BLaER1 (cell line): ENCODE data around the gene NHLRC2.
"Not testable (repeated sequence)": the region's sequence is repeated elsewhere in the genome, so short reads cannot be mapped to it uniquely, and the experiment has no call there.

ENCODE experiments used
- H3K27ac ChIP-seq: shearing (Covaris generic); formaldehyde crosslinking; 2 replicates; pipeline ENCODE4 v1.8.1; 2022
- H3K27me3 ChIP-seq: shearing (Covaris generic); formaldehyde crosslinking; 2 replicates; pipeline ENCODE4 v1.8.1; 2022
- H3K36me3 ChIP-seq: shearing (Covaris generic); formaldehyde crosslinking; 2 replicates; pipeline ENCODE4 v1.8.1; 2022
- H3K4me1 ChIP-seq: shearing (Covaris generic); formaldehyde crosslinking; 2 replicates; pipeline ENCODE4 v1.8.1; 2022
- H3K4me2 ChIP-seq: shearing (Covaris generic); formaldehyde crosslinking; 2 replicates; pipeline ENCODE4 v1.8.1; 2022
- H3K4me3 ChIP-seq: shearing (Covaris generic); formaldehyde crosslinking; 2 replicates; pipeline ENCODE4 v1.8.1; 2022
- H3K9ac ChIP-seq: shearing (Covaris generic); formaldehyde crosslinking; 2 replicates; pipeline ENCODE4 v1.8.1; 2022
- H3K9me3 ChIP-seq: shearing (Covaris generic); formaldehyde crosslinking; 2 replicates; pipeline ENCODE4 v1.8.1; 2022
- H4K20me1 ChIP-seq: shearing (Covaris generic); formaldehyde crosslinking; 2 replicates; pipeline ENCODE4 v1.8.1; 2022
- Cebpa-rat ChIP-seq: shearing (Covaris generic); IDR thresholded peaks from 2 replicates; pipeline ENCODE4 v1.8.1; 2022

Gene NHLRC2, protein sequence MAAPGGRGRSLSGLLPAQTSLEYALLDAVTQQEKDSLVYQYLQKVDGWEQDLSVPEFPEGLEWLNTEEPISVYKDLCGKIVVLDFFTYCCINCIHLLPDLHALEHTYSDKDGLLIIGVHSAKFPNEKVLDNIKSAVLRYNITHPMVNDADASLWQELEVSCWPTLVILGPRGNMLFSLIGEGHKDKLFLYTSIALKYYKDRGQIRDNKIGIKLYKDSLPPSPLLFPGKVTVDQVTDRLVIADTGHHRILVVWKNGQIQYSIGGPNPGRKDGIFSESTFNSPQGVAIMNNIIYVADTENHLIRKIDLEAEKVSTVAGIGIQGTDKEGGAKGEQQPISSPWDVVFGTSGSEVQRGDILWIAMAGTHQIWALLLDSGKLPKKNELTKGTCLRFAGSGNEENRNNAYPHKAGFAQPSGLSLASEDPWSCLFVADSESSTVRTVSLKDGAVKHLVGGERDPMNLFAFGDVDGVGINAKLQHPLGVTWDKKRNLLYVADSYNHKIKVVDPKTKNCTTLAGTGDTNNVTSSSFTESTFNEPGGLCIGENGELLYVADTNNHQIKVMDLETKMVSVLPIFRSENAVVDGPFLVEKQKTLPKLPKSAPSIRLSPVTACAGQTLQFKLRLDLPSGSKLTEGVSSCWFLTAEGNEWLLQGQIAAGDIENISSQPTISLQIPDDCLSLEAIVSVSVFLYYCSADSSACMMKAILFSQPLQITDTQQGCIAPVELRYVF

DNA sequence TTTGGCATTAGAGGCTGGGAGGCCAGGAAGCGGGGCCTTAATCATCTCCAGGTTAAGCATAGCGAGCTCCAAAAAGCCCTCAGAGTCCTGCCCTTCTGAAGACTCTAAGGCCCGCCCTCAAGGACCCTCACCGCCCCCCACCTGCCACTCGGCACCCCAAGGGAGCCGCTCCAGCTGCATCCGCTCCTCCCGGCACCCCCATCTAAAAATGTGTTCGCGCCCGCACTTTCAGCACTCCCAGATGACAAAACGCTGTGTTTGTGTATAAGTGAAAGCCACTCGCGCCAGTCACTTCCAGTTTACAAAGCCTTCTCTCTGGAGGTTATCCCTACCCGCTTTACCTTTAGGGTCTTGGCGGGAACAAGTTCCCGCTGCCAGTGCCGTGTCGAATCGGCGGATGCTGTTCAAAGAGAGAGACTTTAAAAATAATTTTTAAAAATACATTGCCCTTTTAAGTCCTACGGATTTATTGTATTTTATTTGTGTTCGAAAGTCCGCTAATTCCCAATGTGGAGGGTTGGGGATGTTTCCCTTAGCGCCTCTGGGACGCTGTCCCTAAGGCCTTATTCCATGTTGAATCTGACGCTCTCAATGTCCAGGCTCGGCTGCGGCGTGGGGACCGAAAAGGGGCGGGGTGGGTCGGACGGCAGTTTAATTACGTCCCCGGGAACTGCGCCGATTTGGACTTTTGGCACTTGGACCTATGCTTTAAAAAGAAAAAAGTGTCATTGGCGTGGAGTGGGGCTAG, at the start of gene NHLRC2, which contains the start of gene DCLRE1A:
Gene NHLRC2, plus strand, starts transcription at position 649 of the 748 bp plus-strand sequence. CDS start 212 bp downstream, outside the sequence.
Gene DCLRE1A, minus strand, starts transcription at position 70 of the 748 bp plus-strand sequence. CDS start 900 bp downstream, outside the sequence.
- peaks cover 19% of the 10 kb centered on the region; the same call in 1 of the 2 replicates for H4K20me1 ChIP-seq
- no peak for TF ChIP-seq Cebpa-rat

DNA sequence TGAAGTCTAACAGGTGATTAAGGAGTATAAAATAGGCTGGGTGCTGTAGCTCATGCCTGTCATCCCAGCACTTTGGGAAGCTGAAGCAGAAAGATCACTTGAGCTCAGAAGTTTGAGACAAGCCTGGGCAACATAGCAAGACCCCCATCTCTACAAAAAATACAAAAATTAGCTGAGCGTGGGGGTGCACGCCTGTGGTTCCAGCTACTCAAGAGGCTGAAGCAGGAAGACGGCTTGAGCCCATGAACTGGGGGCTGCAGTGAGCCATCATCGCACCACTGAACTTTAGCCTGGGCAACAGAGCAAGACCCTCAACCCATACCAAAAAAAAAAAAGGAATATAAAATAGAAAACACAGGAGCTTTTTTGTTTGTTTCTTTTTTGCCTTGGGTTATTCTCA, 48.0 kb upstream of the NHLRC2 start:
- no peak for TF ChIP-seq Cebpa-rat
- no peak overlapping the region for H3K4me2 ChIP-seq
- H3K27me3 ChIP-seq = no peaks in the 10 kb centered on the region
- no peak overlapping the region for H3K27ac ChIP-seq
- no peaks in the 10 kb centered on the region for H3K36me3 ChIP-seq
- H3K9ac ChIP-seq = no peak overlapping the region
- H3K4me3 ChIP-seq = no peak overlapping the region
- no peaks in the 10 kb centered on the region for H4K20me1 ChIP-seq
- H3K4me1 ChIP-seq = peaks cover 6% of the 10 kb centered on the region; the same call in 1 of the 2 replicates
- H3K9me3 ChIP-seq = no peaks in the 10 kb centered on the region

More for the DNA sequence above, at the start of gene NHLRC2, which contains the start of gene DCLRE1A:
- Histone ChIP-seq H3K27ac (peak within 1 kb of the TSS; percentile 98), H3K4me2 (peak within 1 kb of the TSS; percentile 81), H3K9ac (peak within 1 kb of the TSS; percentile 99), H3K4me1 (peaks cover 41% of the 10 kb centered on the region), H3K4me3 (peak within 1 kb of the TSS; percentile 94), H3K9me3 (no peaks in the 10 kb centered on the region), H3K27me3 (no peaks in the 10 kb centered on the region), H3K36me3 (peaks cover 7% of the 10 kb centered on the region)

DNA sequence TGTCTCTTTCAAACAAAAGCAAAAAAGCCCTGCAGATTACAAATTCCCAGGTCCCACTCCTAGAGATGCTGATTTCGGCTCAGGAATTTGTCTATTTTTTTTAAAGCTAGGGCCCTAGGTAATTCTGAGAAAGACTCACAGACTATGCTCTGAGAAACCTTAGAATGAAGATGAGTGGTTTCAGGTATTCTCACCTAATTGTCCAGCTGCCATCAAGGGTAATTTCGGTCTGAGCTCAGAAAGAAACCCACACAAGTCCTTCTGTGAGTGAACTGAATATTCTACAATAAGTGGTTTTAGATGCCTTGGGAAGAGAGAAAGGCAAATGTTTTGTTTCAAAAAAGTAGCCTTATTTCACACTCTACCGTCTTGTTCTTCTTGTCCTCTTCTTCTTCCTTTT, 46.3 kb upstream of the NHLRC2 start:
- Histone ChIP-seq H3K9me3 (no peaks in the 10 kb centered on the region), H3K9ac (no peak overlapping the region), H3K4me1 (peaks cover 2% of the 10 kb centered on the region; the same call in 1 of the 2 replicates), H3K27ac (no peak overlapping the region), H3K4me2 (no peak overlapping the region), H3K4me3 (no peak overlapping the region), H3K36me3 (no peaks in the 10 kb centered on the region), H3K27me3 (no peaks in the 10 kb centered on the region), H4K20me1 (no peaks in the 10 kb centered on the region)
- no peak for TF ChIP-seq Cebpa-rat

DNA sequence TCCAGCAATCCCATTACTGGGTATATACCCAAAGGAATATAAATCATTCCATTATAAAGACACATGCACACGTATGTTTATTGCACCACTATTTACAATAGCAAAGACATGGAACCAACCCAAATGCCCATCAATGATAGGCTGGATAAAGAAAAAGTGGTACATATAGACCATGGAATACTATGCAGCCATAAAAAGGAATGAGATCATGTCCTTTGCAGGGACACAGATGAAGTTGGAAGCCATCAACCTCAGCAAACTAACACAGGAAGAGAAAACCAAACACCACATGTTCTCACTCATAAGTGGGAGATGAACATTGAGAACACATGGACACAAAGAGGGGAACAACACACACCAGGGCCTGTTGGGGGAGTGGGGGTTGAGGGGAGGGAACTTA, 39.8 kb upstream of the NHLRC2 start:
- H3K4me1 ChIP-seq, H3K9me3 ChIP-seq, H3K27me3 ChIP-seq, H3K4me3 ChIP-seq, H3K27ac ChIP-seq, H4K20me1 ChIP-seq, H3K9ac ChIP-seq, H3K4me2 ChIP-seq, H3K36me3 ChIP-seq: not testable (repeated sequence)

DNA sequence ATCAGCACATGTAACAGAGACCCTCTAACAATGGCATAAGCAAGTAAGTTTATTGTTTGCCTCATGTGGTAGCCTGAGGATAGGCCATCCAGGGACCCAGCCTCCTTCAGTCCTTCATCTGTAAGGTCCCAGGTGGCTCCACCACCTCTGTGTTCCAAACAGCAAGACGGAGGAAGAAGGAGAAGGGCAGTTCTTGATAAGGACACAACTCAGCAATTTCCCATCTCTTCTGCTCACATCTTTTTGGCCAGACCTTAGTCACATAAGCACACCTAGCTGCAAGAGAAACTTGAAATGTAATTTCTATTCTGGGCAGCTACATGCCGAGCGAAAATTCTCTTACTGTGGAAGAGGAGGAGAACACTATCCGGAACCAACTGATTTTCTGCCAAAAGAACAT, 34.5 kb upstream of the NHLRC2 start:
- H3K9me3 ChIP-seq = peaks cover 2% of the 10 kb centered on the region; the same call in 1 of the 2 replicates
- H4K20me1 ChIP-seq = no peaks in the 10 kb centered on the region
- H3K27me3 ChIP-seq = no peaks in the 10 kb centered on the region
- H3K36me3 ChIP-seq = no peaks in the 10 kb centered on the region
- H3K4me3 ChIP-seq = no peak overlapping the region
- no peak overlapping the region for H3K27ac ChIP-seq
- no peak overlapping the region for H3K4me2 ChIP-seq
- H3K4me1 ChIP-seq = no peaks in the 10 kb centered on the region
- TF ChIP-seq Cebpa-rat = no peak
- no peak overlapping the region for H3K9ac ChIP-seq

DNA sequence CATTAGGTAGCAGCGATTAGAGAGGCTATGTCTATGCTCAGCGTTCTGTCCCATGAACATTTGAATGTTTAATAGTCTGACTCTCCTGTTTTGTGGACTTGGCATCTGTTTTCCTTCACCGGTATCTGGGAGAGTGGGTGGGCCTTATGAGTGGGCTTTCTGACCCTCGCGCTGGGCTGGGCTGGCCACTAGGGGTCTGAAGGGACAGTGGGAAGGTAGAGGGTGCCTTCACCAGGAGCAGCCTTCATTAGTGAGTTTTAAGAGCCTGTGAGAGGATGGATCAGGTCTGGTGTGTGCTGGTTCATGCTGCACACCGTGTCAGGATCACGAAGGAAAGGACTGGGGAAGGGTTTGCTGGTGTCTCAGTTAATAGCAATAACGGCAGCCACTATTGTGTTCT, 34.0 kb upstream of the NHLRC2 start:
- no peak for TF ChIP-seq Cebpa-rat
- Histone ChIP-seq H3K36me3 (no peaks in the 10 kb centered on the region), H3K4me3 (no peak overlapping the region), H3K4me1 (no peaks in the 10 kb centered on the region), H3K27me3 (no peaks in the 10 kb centered on the region), H3K9me3 (peaks cover 7% of the 10 kb centered on the region; the same call in 1 of the 2 replicates), H4K20me1 (no peaks in the 10 kb centered on the region), H3K27ac (no peak overlapping the region), H3K4me2 (no peak overlapping the region), H3K9ac (no peak overlapping the region)

DNA sequence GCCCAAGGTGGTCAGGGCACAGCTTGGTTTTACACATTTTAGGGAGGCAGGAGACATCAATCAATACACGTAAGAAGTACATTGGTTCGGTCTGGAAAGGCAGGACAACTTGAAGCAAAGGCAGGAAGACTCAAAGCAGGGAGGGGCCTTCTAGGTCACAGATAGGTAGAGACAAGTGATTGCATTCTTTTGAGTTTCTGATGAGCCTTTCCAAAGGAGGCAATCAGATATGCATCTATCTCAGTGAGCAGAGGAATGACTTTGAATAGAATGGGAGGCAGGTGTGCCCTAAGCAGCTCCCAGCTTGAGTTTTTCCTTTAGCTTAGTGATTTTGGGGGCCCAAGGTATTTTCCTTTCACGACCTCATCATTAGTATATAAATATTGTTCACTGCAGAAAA, 33.2 kb upstream of the NHLRC2 start:
- H3K4me2 ChIP-seq, H3K9ac ChIP-seq, H3K27me3 ChIP-seq, H3K4me1 ChIP-seq, H3K4me3 ChIP-seq, H3K36me3 ChIP-seq, H3K27ac ChIP-seq, H3K9me3 ChIP-seq, H4K20me1 ChIP-seq: not testable (repeated sequence)

DNA sequence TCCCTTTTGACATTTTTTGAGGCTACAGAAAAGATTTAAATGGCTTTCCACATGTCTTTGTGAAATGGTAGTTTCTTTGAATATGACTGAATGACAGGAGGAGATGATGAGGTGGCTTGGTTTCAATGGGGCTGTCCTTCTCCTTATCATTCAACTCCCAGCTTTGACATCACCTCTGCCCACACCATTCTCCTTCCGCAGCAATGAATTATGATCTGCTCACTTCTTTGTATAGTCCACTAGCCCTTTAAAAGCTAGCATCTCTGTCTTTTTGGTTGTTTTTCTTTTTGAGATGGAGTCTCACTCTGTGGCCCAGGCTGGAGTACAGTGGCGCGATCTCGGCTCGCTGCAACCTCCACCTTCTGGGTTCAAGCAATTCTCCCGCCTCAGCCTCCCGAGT, 32.3 kb upstream of the NHLRC2 start:
- no peaks in the 10 kb centered on the region for H3K4me1 ChIP-seq
- H3K36me3 ChIP-seq = no peaks in the 10 kb centered on the region
- H3K27ac ChIP-seq = no peak overlapping the region
- no peaks in the 10 kb centered on the region for H4K20me1 ChIP-seq
- H3K9ac ChIP-seq = no peak overlapping the region
- no peak overlapping the region for H3K4me3 ChIP-seq
- peaks cover 7% of the 10 kb centered on the region; the same call in 1 of the 2 replicates for H3K9me3 ChIP-seq
- H3K27me3 ChIP-seq = no peaks in the 10 kb centered on the region
- H3K4me2 ChIP-seq = no peak overlapping the region
- TF ChIP-seq Cebpa-rat = no peak

DNA sequence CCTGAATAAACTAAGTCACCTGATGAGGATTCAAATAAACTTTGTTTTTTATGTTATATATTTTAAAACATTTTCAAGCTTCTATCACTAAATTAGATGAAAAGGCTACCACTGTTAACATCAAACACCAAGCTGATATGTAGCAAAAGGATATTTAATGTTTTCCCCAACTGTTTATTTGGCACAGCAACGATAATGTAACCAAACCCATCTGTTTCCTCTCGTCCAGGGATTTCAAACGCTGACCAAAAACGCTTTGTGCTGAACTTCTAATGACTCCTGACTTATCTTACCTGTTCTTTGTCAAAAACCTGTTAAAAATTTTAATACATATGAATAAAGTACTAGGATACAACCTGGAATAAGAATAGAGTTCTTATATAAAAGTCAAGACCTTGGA, 31.1 kb upstream of the NHLRC2 start:
- Histone ChIP-seq H3K27ac (no peak overlapping the region), H3K9me3 (peaks cover 15% of the 10 kb centered on the region), H3K9ac (no peak overlapping the region), H3K27me3 (no peaks in the 10 kb centered on the region), H3K4me2 (no peak overlapping the region), H3K4me1 (no peaks in the 10 kb centered on the region), H3K4me3 (no peak overlapping the region), H4K20me1 (no peaks in the 10 kb centered on the region), H3K36me3 (no peaks in the 10 kb centered on the region)
- TF ChIP-seq Cebpa-rat = no peak
